Measurements from ENCODE around the gene RBMXL2.

Gene RBMXL2

GRCh38 chr11:7088921-7089320 is at the start of gene RBMXL2:
Gene RBMXL2, plus strand, starts transcription at chr11:7088998. Its CDS starts 123 bp downstream, at chr11:7089121.
- DNase-seq, result no peak

GRCh38 chr11:7046474-7047175 is 42.2 kb upstream of the RBMXL2 start:
- no peak for DNase-seq

- no peak for DNase-seq
These were observed 38.6 kb upstream of the RBMXL2 start for GRCh38 chr11:7050191-7050590.

GRCh38 chr11:7056828-7057513 is 31.8 kb upstream of the RBMXL2 start:
- DNase-seq, result no peak

GRCh38 chr11:7057641-7058040 is 31.2 kb upstream of the RBMXL2 start:
- DNase-seq, result no peak

- no peak for DNase-seq
These were observed 27.9 kb upstream of the RBMXL2 start for GRCh38 chr11:7060868-7061267.

- no peak for DNase-seq
These were observed 26.3 kb upstream of the RBMXL2 start for GRCh38 chr11:7062534-7062933.

- no peak for DNase-seq
These were observed 16.3 kb upstream of the RBMXL2 start for GRCh38 chr11:7072401-7073028.

- DNase-seq, result no peak
These were observed 11.7 kb upstream of the RBMXL2 start for GRCh38 chr11:7077101-7077500.

- DNase-seq, result no peak
These were observed 9.2 kb upstream of the RBMXL2 start for GRCh38 chr11:7079545-7080135.

GRCh38 chr11:7080900-7081299 is 7.9 kb upstream of the RBMXL2 start:
- DNase-seq, result no peak

- DNase-seq, result no peak
These were observed 7.4 kb upstream of the RBMXL2 start for GRCh38 chr11:7081441-7081840.

- DNase-seq, result no peak
These were observed 792 bp downstream of the RBMXL2 start for GRCh38 chr11:7089328-7090251.

GRCh38 chr11:7098235-7098832 is 9.5 kb downstream of the RBMXL2 start:
- DNase-seq, result no peak

- no peak for DNase-seq
These were observed 27.0 kb downstream of the RBMXL2 start for GRCh38 chr11:7115780-7116179.

GRCh38 chr11:7116370-7116769 is 27.6 kb downstream of the RBMXL2 start:
- no peak for DNase-seq

GRCh38 chr11:7138051-7138450 is 49.3 kb downstream of the RBMXL2 start:
- no peak for DNase-seq

Data from CD4-positive, alpha-beta T cell treated with Interleukin-15 for 1 hour (primary cell).